Measurements from ENCODE around the gene SERPING1.

SERPING1 gene

DNA sequence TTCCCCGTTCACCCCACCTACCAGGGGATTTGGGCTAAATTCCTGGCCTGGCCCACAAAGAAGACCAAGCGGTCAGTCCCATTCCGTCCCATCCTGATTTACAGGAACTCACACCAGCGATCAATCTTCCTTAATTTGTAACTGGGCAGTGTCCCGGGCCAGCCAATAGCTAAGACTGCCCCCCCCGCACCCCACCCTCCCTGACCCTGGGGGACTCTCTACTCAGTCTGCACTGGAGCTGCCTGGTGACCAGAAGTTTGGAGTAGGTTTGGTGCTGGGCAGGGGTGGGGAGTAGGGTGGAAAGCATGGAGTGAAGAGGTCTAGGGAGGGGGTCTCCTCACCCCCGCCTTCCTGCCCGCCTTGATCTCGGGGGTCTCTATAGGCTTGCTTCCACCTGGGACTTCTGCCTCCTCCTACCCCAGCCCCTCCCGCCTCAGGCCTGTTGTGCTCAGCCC lies at the start of gene SERPING1:
SERPING1 (plus strand) TSS at position 225 of the 455 bp plus-strand sequence. CDS start 586 bp downstream, outside the sequence.
- no peak within 1 kb of the TSS for H3K4me3 ChIP-seq (ENCODE audit: low read depth, low read length)
- TF ChIP-seq, protein P1, sequence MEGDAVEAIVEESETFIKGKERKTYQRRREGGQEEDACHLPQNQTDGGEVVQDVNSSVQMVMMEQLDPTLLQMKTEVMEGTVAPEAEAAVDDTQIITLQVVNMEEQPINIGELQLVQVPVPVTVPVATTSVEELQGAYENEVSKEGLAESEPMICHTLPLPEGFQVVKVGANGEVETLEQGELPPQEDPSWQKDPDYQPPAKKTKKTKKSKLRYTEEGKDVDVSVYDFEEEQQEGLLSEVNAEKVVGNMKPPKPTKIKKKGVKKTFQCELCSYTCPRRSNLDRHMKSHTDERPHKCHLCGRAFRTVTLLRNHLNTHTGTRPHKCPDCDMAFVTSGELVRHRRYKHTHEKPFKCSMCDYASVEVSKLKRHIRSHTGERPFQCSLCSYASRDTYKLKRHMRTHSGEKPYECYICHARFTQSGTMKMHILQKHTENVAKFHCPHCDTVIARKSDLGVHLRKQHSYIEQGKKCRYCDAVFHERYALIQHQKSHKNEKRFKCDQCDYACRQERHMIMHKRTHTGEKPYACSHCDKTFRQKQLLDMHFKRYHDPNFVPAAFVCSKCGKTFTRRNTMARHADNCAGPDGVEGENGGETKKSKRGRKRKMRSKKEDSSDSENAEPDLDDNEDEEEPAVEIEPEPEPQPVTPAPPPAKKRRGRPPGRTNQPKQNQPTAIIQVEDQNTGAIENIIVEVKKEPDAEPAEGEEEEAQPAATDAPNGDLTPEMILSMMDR (IDR thresholded peaks at IDR 0.05; ENCODE audit: borderline replicate concordance, insufficient read depth, low read depth, low read length) = no peak

DNA sequence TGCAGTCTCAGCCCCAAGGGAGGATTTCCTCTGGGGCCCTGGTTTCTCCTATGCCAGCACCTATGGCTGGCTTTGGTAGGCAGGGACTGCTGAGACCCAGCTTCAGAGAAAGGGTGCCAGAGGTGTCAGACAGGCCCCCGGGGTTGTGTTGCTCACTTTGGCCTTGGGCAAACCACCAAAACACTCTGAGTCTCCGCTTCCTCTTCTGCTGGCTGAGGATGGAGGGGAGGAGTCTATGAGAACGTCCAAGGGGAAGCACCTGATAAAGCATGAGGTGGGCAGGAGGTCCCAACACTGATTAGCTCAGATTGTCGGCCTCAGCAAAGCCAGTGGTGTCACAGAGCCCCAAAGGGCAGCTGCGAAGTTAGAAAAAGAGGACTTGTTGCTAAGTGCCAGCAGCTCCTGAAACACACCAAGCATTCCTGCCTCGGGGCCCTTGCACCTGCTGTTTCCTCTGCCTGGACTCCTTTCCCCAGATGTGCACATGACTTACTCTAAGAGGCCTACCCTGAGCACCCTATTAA lies 49.6 kb upstream of the SERPING1 start:
- TF ChIP-seq, protein P1 (IDR thresholded peaks at IDR 0.05; ENCODE audit: borderline replicate concordance, insufficient read depth, low read depth, low read length) = no peak
- no peak overlapping the region for H3K4me3 ChIP-seq (ENCODE audit: low read depth, low read length)

- TF ChIP-seq, protein P1 (IDR thresholded peaks at IDR 0.05; ENCODE audit: borderline replicate concordance, insufficient read depth, low read depth, low read length) = no peak
These were observed 47.5 kb upstream of the SERPING1 start for GRCh38 chr11:57549983-57550382.

DNA sequence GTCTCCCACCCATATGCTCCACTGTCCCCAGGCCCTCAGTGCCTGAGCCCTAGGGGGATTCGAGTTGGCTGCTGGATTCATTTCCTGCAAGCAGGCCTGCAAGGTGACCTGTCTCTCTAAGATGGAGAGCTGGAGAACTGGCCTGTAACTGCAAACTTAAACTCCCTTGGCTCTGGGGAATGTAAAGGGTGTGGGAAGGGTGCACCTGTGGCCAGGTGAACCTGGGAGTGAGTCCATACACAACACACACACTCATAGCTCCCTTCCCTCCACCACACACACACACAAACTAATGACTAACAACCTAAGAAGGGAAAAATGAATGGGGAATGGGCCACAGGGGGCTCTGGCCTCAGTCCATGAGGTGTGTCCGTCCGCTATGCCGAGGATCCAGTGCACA lies 45.5 kb upstream of the SERPING1 start:
- H3K4me3 ChIP-seq (ENCODE audit: low read depth, low read length) = no peak overlapping the region
- TF ChIP-seq, protein P1 (IDR thresholded peaks at IDR 0.05; ENCODE audit: borderline replicate concordance, insufficient read depth, low read depth, low read length) = no peak

More at GRCh38 chr11:57549983-57550382, 47.5 kb upstream of the SERPING1 start:
- H3K4me3 ChIP-seq (ENCODE audit: low read depth, low read length) = no peak overlapping the region

DNA sequence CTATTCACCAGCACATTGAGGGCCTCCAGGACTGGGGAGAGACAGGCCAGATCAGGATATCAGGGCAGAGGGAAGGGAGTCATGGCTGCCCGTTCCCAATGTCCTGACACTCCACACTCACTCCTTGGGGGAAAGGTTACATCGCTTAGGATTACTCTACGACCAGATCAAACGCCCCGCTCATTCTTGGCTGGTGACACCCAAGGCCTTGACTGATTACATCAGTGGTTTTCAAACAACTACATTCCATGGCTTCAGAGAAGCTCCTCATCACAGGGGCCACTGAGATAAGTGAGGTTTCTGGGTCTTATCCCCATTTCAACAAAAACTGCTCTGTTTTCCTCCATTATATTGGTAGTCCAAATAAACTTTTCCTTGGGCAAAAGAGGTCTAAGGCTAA lies 45.0 kb upstream of the SERPING1 start:
- no peak overlapping the region for H3K4me3 ChIP-seq (ENCODE audit: low read depth, low read length)
- TF ChIP-seq, protein P1 (IDR thresholded peaks at IDR 0.05; ENCODE audit: borderline replicate concordance, insufficient read depth, low read depth, low read length) = no peak

DNA sequence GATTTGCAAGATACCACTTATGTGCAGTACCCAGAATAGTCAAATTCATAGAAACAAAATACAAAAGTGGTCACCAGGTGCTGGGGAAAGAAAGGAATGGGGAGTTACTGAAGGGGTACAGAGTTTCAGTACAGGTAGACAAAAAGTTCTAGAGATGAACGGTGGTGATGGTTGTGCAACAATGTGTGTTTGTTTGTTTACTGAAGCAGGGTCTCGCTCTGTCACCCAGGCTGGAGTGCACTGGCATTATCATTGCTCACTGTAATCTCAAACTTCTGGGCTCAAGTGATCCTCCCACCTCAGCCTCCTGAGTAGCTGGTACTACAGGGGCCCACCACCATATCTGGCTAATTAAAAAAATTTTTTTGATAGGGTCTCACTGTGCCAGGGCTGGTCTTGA lies 42.1 kb upstream of the SERPING1 start:
- TF ChIP-seq, protein P1 (IDR thresholded peaks at IDR 0.05; ENCODE audit: borderline replicate concordance, insufficient read depth, low read depth, low read length) = no peak
- no peak overlapping the region for H3K4me3 ChIP-seq (ENCODE audit: low read depth, low read length)

GRCh38 chr11:57556041-57556440 lies 41.4 kb upstream of the SERPING1 start:
- H3K4me3 ChIP-seq (ENCODE audit: low read depth, low read length) = no peak overlapping the region
- TF ChIP-seq, protein P1 (IDR thresholded peaks at IDR 0.05; ENCODE audit: borderline replicate concordance, insufficient read depth, low read depth, low read length) = no peak
